HG02870 (cell line): ENCODE data around the gene ZNF593.

Source experiments
- ATAC-seq: cut with Tn5 transposase; IDR thresholded peaks from one replicate; pipeline ENCODE4 v1.9.1; 2021; ENCODE audit warnings: mild to moderate bottlenecking, moderate library complexity; ENCODE audit not compliant: unreplicated experiment

ZNF593 gene

GRCh38 chr1:26169669-26170471 lies at the start of gene ZNF593:
ZNF593 (plus strand) TSS chr1:26169908; CDS start chr1:26169984, 76 bp downstream.
- peak; percentile 91 for ATAC-seq

- no peak for ATAC-seq
Measured at GRCh38 chr1:26121854-26122773, 47.6 kb upstream of the ZNF593 start.

GRCh38 chr1:26122988-26123973 lies 46.4 kb upstream of the ZNF593 start:
- no peak for ATAC-seq

GRCh38 chr1:26124418-26125331 lies 45.0 kb upstream of the ZNF593 start:
- no peak for ATAC-seq

- ATAC-seq = no peak
Measured at GRCh38 chr1:26125382-26125781, 44.3 kb upstream of the ZNF593 start.

- no peak for ATAC-seq
Measured at GRCh38 chr1:26125946-26126320, 43.8 kb upstream of the ZNF593 start.

GRCh38 chr1:26126321-26127084 lies 43.2 kb upstream of the ZNF593 start:
- no peak for ATAC-seq

GRCh38 chr1:26127235-26128163 lies 42.2 kb upstream of the ZNF593 start:
- no peak for ATAC-seq

GRCh38 chr1:26129778-26130177 lies 39.9 kb upstream of the ZNF593 start:
- ATAC-seq = no peak

GRCh38 chr1:26130695-26131094 lies 39.0 kb upstream of the ZNF593 start:
- no peak for ATAC-seq

- no peak for ATAC-seq
Measured at GRCh38 chr1:26132128-26132833, 37.4 kb upstream of the ZNF593 start.

GRCh38 chr1:26132834-26133167 lies 36.9 kb upstream of the ZNF593 start:
- no peak for ATAC-seq

GRCh38 chr1:26134466-26134865 lies 35.2 kb upstream of the ZNF593 start:
- no peak for ATAC-seq

- ATAC-seq = no peak
Measured at GRCh38 chr1:26138974-26139558, 30.6 kb upstream of the ZNF593 start.

GRCh38 chr1:26142159-26142558 lies 27.5 kb upstream of the ZNF593 start:
- no peak for ATAC-seq

GRCh38 chr1:26145041-26145959 lies 24.4 kb upstream of the ZNF593 start:
- ATAC-seq = no peak
